ENCODE results near the gene PLEKHN1. TPM values are rescaled to one million over a fixed set of nuclear protein-coding genes. Genes with fewer than 3 reads are reported as not detected.

Gene PLEKHN1
- polyA plus RNA-seq, 2 donors = 35.6 to 74.7 TPM

- Histone ChIP-seq H3K27ac (ENCODE audit: low read depth in 2 of 2, low read length in 1 of 2) (no peak overlapping the region), H3K27me3 (ENCODE audit: control insufficient read depth in 1 of 2, insufficient read depth in 2 of 2, low read length in 2 of 2) (peaks cover 0 to 20% of the 10 kb centered on the region in 2 donors), H3K9me3 (ENCODE audit: control insufficient read depth in 2 of 2, insufficient read depth in 1 of 2, low read depth in 1 of 2, low read length in 1 of 2) (peaks cover 0 to 2% of the 10 kb centered on the region in 2 donors), H3K4me3 (ENCODE audit: low read depth in 1 of 2, low read length in 2 of 2) (no peak overlapping the region), H3K36me3 (ENCODE audit: control insufficient read depth in 2 of 2, insufficient read depth in 2 of 2, low read length in 1 of 2) (no peaks in the 10 kb centered on the region), H3K4me1 (ENCODE audit: control insufficient read depth in 2 of 2, insufficient read depth in 2 of 2, low read length in 1 of 2) (peaks cover 5 to 20% of the 10 kb centered on the region in 2 donors)
- 11 to 12% methylated on average over 25 to 30 of the region's 30 CpGs for WGBS, 2 donors
Observed at GRCh38 chr1:935751-936231, 30.5 kb upstream of the PLEKHN1 start.

- Histone ChIP-seq H3K27ac (ENCODE audit: low read depth in 2 of 2, low read length in 1 of 2) (no peak overlapping the region), H3K4me1 (ENCODE audit: control insufficient read depth in 2 of 2, insufficient read depth in 2 of 2, low read length in 1 of 2) (peaks cover 7 to 28% of the 10 kb centered on the region in 2 donors), H3K27me3 (ENCODE audit: control insufficient read depth in 1 of 2, insufficient read depth in 2 of 2, low read length in 2 of 2) (peaks cover 0 to 26% of the 10 kb centered on the region in 2 donors), H3K9me3 (ENCODE audit: control insufficient read depth in 2 of 2, insufficient read depth in 1 of 2, low read depth in 1 of 2, low read length in 1 of 2) (peaks cover 0 to 3% of the 10 kb centered on the region in 2 donors), H3K4me3 (ENCODE audit: low read depth in 1 of 2, low read length in 2 of 2) (no peak overlapping the region), H3K36me3 (ENCODE audit: control insufficient read depth in 2 of 2, insufficient read depth in 2 of 2, low read length in 1 of 2) (no peaks in the 10 kb centered on the region)
- WGBS, 2 donors = 54 to 59% methylated on average over 43 to 45 of the region's 45 CpGs
Observed at GRCh38 chr1:936348-937264, 29.7 kb upstream of the PLEKHN1 start.

GRCh38 chr1:937521-937920, 28.8 kb upstream of the PLEKHN1 start:
- Histone ChIP-seq H3K27ac (ENCODE audit: low read depth in 2 of 2, low read length in 1 of 2) (no peak overlapping the region), H3K9me3 (ENCODE audit: control insufficient read depth in 2 of 2, insufficient read depth in 1 of 2, low read depth in 1 of 2, low read length in 1 of 2) (peaks cover 0 to 3% of the 10 kb centered on the region in 2 donors), H3K36me3 (ENCODE audit: control insufficient read depth in 2 of 2, insufficient read depth in 2 of 2, low read length in 1 of 2) (no peaks in the 10 kb centered on the region), H3K27me3 (ENCODE audit: control insufficient read depth in 1 of 2, insufficient read depth in 2 of 2, low read length in 2 of 2) (peaks cover 0 to 35% of the 10 kb centered on the region in 2 donors), H3K4me3 (ENCODE audit: low read depth in 1 of 2, low read length in 2 of 2) (no peak overlapping the region), H3K4me1 (ENCODE audit: control insufficient read depth in 2 of 2, insufficient read depth in 2 of 2, low read length in 1 of 2) (peaks cover 9 to 31% of the 10 kb centered on the region in 2 donors)
- 65 to 77% methylated on average over 12 to 16 of the region's 16 CpGs for WGBS, 2 donors

- no peaks in the 10 kb centered on the region for H3K36me3 ChIP-seq (ENCODE audit: control insufficient read depth in 2 of 2, insufficient read depth in 2 of 2, low read length in 1 of 2)
- H3K27ac ChIP-seq (ENCODE audit: low read depth in 2 of 2, low read length in 1 of 2) = no peak overlapping the region
- peaks cover 13 to 37% of the 10 kb centered on the region in 2 donors for H3K4me1 ChIP-seq (ENCODE audit: control insufficient read depth in 2 of 2, insufficient read depth in 2 of 2, low read length in 1 of 2)
- 51 to 66% methylated on average over 14 to 15 of the region's 15 CpGs for WGBS, 2 donors
- H3K4me3 ChIP-seq (ENCODE audit: low read depth in 1 of 2, low read length in 2 of 2) = no peak overlapping the region
- peaks cover 0 to 3% of the 10 kb centered on the region in 2 donors for H3K9me3 ChIP-seq (ENCODE audit: control insufficient read depth in 2 of 2, insufficient read depth in 1 of 2, low read depth in 1 of 2, low read length in 1 of 2)
- peaks cover 0 to 42% of the 10 kb centered on the region in 2 donors for H3K27me3 ChIP-seq (ENCODE audit: control insufficient read depth in 1 of 2, insufficient read depth in 2 of 2, low read length in 2 of 2)
Observed at GRCh38 chr1:938088-938683, 28.1 kb upstream of the PLEKHN1 start.

- H3K27me3 ChIP-seq (ENCODE audit: control insufficient read depth in 1 of 2, insufficient read depth in 2 of 2, low read length in 2 of 2) = peaks cover 0 to 42% of the 10 kb centered on the region in 2 donors
Observed at GRCh38 chr1:938711-939489, 27.4 kb upstream of the PLEKHN1 start.

GRCh38 chr1:939511-940106, 26.7 kb upstream of the PLEKHN1 start:
- WGBS, 2 donors = 18 to 27% methylated on average over 19 to 21 of the region's 21 CpGs
- Histone ChIP-seq H3K9me3 (ENCODE audit: control insufficient read depth in 2 of 2, insufficient read depth in 1 of 2, low read depth in 1 of 2, low read length in 1 of 2) (peaks cover 0 to 3% of the 10 kb centered on the region in 2 donors), H3K27me3 (ENCODE audit: control insufficient read depth in 1 of 2, insufficient read depth in 2 of 2, low read length in 2 of 2) (peaks cover 0 to 42% of the 10 kb centered on the region in 2 donors), H3K4me1 (ENCODE audit: control insufficient read depth in 2 of 2, insufficient read depth in 2 of 2, low read length in 1 of 2) (peaks cover 13 to 35% of the 10 kb centered on the region in 2 donors), H3K4me3 (ENCODE audit: low read depth in 1 of 2, low read length in 2 of 2) (no peak overlapping the region), H3K36me3 (ENCODE audit: control insufficient read depth in 2 of 2, insufficient read depth in 2 of 2, low read length in 1 of 2) (no peaks in the 10 kb centered on the region), H3K27ac (ENCODE audit: low read depth in 2 of 2, low read length in 1 of 2) (no peak overlapping the region)

More at GRCh38 chr1:938711-939489, 27.4 kb upstream of the PLEKHN1 start:
- no peak overlapping the region for H3K4me3 ChIP-seq (ENCODE audit: low read depth in 1 of 2, low read length in 2 of 2)
- H3K9me3 ChIP-seq (ENCODE audit: control insufficient read depth in 2 of 2, insufficient read depth in 1 of 2, low read depth in 1 of 2, low read length in 1 of 2) = peaks cover 0 to 3% of the 10 kb centered on the region in 2 donors
- H3K4me1 ChIP-seq (ENCODE audit: control insufficient read depth in 2 of 2, insufficient read depth in 2 of 2, low read length in 1 of 2) = peaks cover 13 to 35% of the 10 kb centered on the region in 2 donors
- WGBS, 2 donors = 66 to 69% methylated on average over 22 to 30 of the region's 30 CpGs
- no peak overlapping the region for H3K27ac ChIP-seq (ENCODE audit: low read depth in 2 of 2, low read length in 1 of 2)
- H3K36me3 ChIP-seq (ENCODE audit: control insufficient read depth in 2 of 2, insufficient read depth in 2 of 2, low read length in 1 of 2) = no peaks in the 10 kb centered on the region

- H3K36me3 ChIP-seq (ENCODE audit: control insufficient read depth in 2 of 2, insufficient read depth in 2 of 2, low read length in 1 of 2) = peaks cover 0 to 6% of the 10 kb centered on the region in 2 donors
- H3K4me3 ChIP-seq (ENCODE audit: low read depth in 1 of 2, low read length in 2 of 2) = peak overlapping the region; percentile 21 to 22
- H3K27me3 ChIP-seq (ENCODE audit: control insufficient read depth in 1 of 2, insufficient read depth in 2 of 2, low read length in 2 of 2) = peaks cover 0 to 39% of the 10 kb centered on the region in 2 donors
- H3K27ac ChIP-seq (ENCODE audit: low read depth in 2 of 2, low read length in 1 of 2) = peak overlapping the region; percentile 26 to 47
- H3K9me3 ChIP-seq (ENCODE audit: control insufficient read depth in 2 of 2, insufficient read depth in 1 of 2, low read depth in 1 of 2, low read length in 1 of 2) = peaks cover 0 to 3% of the 10 kb centered on the region in 2 donors
- 0 to 1% methylated on average over 50 to 86 of the region's 86 CpGs for WGBS, 2 donors
- peaks cover 13 to 29% of the 10 kb centered on the region in 2 donors for H3K4me1 ChIP-seq (ENCODE audit: control insufficient read depth in 2 of 2, insufficient read depth in 2 of 2, low read length in 1 of 2)
Observed at GRCh38 chr1:940107-941014, 25.9 kb upstream of the PLEKHN1 start.

- Histone ChIP-seq H3K27me3 (ENCODE audit: control insufficient read depth in 1 of 2, insufficient read depth in 2 of 2, low read length in 2 of 2) (peaks cover 0 to 34% of the 10 kb centered on the region in 2 donors), H3K36me3 (ENCODE audit: control insufficient read depth in 2 of 2, insufficient read depth in 2 of 2, low read length in 1 of 2) (peaks cover 0 to 13% of the 10 kb centered on the region in 2 donors), H3K4me1 (ENCODE audit: control insufficient read depth in 2 of 2, insufficient read depth in 2 of 2, low read length in 1 of 2) (peaks cover 13 to 23% of the 10 kb centered on the region in 2 donors), H3K4me3 (ENCODE audit: low read depth in 1 of 2, low read length in 2 of 2) (peak overlapping the region; percentile 13 to 21), H3K27ac (ENCODE audit: low read depth in 2 of 2, low read length in 1 of 2) (peak overlapping the region; percentile 26 to 47), H3K9me3 (ENCODE audit: control insufficient read depth in 2 of 2, insufficient read depth in 1 of 2, low read depth in 1 of 2, low read length in 1 of 2) (peaks cover 0 to 3% of the 10 kb centered on the region in 2 donors)
- WGBS, 2 donors = 3 to 5% methylated on average over 35 to 36 of the region's 36 CpGs
Observed at GRCh38 chr1:941015-941587, 25.2 kb upstream of the PLEKHN1 start.

Data from esophagus (tissue), 2 donors.